ENCODE data around the gene SMG6. TPM values are rescaled to one million over a fixed set of nuclear protein-coding genes. Genes with fewer than 3 reads are reported as not detected.

SMG6 gene
- total RNA-seq, 1 experiment from 2014 or later: 28.6 TPM

DNA sequence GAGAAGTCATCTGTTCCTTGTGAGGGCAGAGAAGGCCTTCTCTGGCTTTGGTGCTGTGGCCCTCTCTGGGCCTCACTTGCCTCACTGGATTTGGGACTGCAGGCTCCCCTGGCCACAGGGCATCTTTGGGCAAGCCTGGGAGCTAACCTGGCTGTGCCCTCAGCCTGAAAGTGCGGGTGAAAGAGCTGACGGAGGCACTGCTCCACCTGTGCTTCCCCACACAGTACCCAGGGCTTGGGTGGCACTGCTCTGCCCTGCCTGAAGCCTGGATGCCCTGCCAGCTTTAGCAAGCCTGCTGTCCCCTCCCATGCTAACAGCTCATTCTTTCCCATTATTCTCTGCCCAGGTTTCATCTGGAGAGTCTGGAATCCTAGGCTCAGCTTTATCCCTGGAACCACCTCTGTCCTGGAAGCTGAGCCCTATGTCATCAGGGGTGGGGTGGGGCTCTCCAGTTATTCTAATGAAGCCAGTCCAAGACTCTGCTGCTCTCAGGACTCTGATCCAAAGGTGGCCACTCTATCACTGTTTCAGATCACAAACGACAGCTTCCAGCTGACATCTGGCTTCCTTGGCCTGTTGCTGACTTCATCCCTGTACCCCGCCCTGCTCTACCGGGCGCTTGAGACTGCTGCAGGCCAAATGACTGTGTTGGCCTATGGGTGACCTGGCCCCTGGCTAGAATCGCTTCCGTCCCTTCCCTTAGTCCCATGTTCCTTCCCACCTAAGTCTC is 219.4 kb downstream of the SMG6 start:
- H3K4me3 Mint-ChIP-seq: no peak overlapping the region
- Histone ChIP-seq H3K23me2 (ENCODE audit: insufficient read length, low read depth, low read length, poor library complexity, severe bottlenecking) (no peaks in the 10 kb centered on the region), H3K9me3 (ENCODE audit: control insufficient read depth, low read depth, low read length) (no peaks in the 10 kb centered on the region), H3K14ac (ENCODE audit: insufficient read depth, low read length) (no peak overlapping the region), H2BK15ac (ENCODE audit: low read depth, low read length) (no peak overlapping the region), H2BK5ac (ENCODE audit: insufficient read length, low read length) (no peak overlapping the region), H3K23ac (ENCODE audit: insufficient read length, low read depth, low read length) (no peak overlapping the region), H3K79me1 (ENCODE audit: insufficient read depth, low read depth, low read length, poor library complexity, severe bottlenecking) (no peaks in the 10 kb centered on the region), H3K18ac (ENCODE audit: insufficient read length, low read depth, low read length) (no peak overlapping the region), H2BK12ac (ENCODE audit: insufficient read length, low read depth, low read length) (no peak overlapping the region), H3K27ac (ENCODE audit: insufficient read length, low read depth, low read length) (no peak overlapping the region), H3K4me2 (ENCODE audit: insufficient read depth, insufficient read length, low read length) (no peak overlapping the region), H2AFZ (ENCODE audit: low read length) (no peak overlapping the region), H3T11ph (ENCODE audit: low read length) (no peak overlapping the region), H4K20me1 (ENCODE audit: control insufficient read depth, insufficient read depth, insufficient read length) (no peaks in the 10 kb centered on the region), H2BK120ac (ENCODE audit: low read depth, low read length, poor library complexity, severe bottlenecking) (no peak overlapping the region), H4K91ac (ENCODE audit: insufficient read length, low read depth, low read length) (no peak overlapping the region), H3K4ac (ENCODE audit: low read depth, low read length) (no peak overlapping the region), H2BK20ac (ENCODE audit: low read depth, low read length, poor library complexity, severe bottlenecking) (no peak overlapping the region), H3K56ac (ENCODE audit: insufficient read length, low read depth, low read length) (no peak overlapping the region), H3K79me2 (ENCODE audit: insufficient read depth, low read length) (no peaks in the 10 kb centered on the region), H3K9ac (ENCODE audit: extremely low read depth, insufficient read length, low read length) (no peak overlapping the region), H2AK5ac (ENCODE audit: insufficient read length, low read length) (no peak overlapping the region), H4K5ac (ENCODE audit: insufficient read length, low read depth, low read length) (no peak overlapping the region), H3K4me1 (ENCODE audit: insufficient read depth, low read length) (no peaks in the 10 kb centered on the region), H3K27me3 (ENCODE audit: insufficient read depth, low read length) (no peaks in the 10 kb centered on the region), H4K8ac (replicated peaks; ENCODE audit: insufficient read length, low read depth, low read length) (no peak overlapping the region)
- H3K9me3 Mint-ChIP-seq: no peaks in the 10 kb centered on the region
- H3K4me1 Mint-ChIP-seq: peaks cover 3 to 4% of the 10 kb centered on the region in 2 experiments
- TF ChIP-seq, protein P1, sequence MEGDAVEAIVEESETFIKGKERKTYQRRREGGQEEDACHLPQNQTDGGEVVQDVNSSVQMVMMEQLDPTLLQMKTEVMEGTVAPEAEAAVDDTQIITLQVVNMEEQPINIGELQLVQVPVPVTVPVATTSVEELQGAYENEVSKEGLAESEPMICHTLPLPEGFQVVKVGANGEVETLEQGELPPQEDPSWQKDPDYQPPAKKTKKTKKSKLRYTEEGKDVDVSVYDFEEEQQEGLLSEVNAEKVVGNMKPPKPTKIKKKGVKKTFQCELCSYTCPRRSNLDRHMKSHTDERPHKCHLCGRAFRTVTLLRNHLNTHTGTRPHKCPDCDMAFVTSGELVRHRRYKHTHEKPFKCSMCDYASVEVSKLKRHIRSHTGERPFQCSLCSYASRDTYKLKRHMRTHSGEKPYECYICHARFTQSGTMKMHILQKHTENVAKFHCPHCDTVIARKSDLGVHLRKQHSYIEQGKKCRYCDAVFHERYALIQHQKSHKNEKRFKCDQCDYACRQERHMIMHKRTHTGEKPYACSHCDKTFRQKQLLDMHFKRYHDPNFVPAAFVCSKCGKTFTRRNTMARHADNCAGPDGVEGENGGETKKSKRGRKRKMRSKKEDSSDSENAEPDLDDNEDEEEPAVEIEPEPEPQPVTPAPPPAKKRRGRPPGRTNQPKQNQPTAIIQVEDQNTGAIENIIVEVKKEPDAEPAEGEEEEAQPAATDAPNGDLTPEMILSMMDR (conservative IDR thresholded peaks at IDR 0.05): no peak
- peak overlapping the region in 2 of 3 experiments; percentile 5 to 50; a peak in 2 of 7 replicates for H3K27ac Mint-ChIP-seq
- H3K36me3 Mint-ChIP-seq (ENCODE audit: insufficient read depth in 1 of 3, low read depth in 3 of 3): peaks cover 0 to 32% (median 15%) of the 10 kb centered on the region in 3 experiments; a peak in 4 of 7 replicates
- H3K27me3 Mint-ChIP-seq (ENCODE audit: low read depth): no peaks in the 10 kb centered on the region; the same call in 1 of the 2 replicates
- no CpG with 5 or more reads among the region's 8 CpGs for WGBS (ENCODE audit: extremely low coverage, insufficient read length, low lambda C conversion rate)
- no peak for DNase-seq
